Ishikawa (cell line): ENCODE results near the gene DGKE.

Experiments
- CEBPB ChIP-seq: IDR thresholded peaks from 2 replicates; pipeline ENCODE4 v1.6.1; 2012
- CREB1 ChIP-seq: IDR thresholded peaks from 2 replicates; pipeline ENCODE4 v1.6.1; 2012; ENCODE audit warnings: low read depth
- EGR1 ChIP-seq: IDR thresholded peaks from 2 replicates; pipeline ENCODE4 v1.6.1; 2012
- EP300 ChIP-seq: IDR thresholded peaks from 2 replicates; pipeline ENCODE4 v1.6.1; 2012; ENCODE audit warnings: borderline replicate concordance
- NFIC ChIP-seq: IDR thresholded peaks from 2 replicates; pipeline ENCODE4 v1.6.1; 2012
- TAF1 ChIP-seq: IDR thresholded peaks from 2 replicates; pipeline ENCODE4 v1.6.1; 2012; ENCODE audit warnings: low read depth, mild to moderate bottlenecking
- TEAD4 ChIP-seq: IDR thresholded peaks from 2 replicates; pipeline ENCODE4 v1.6.1; 2012
- YY1 ChIP-seq: IDR thresholded peaks from 2 replicates; pipeline ENCODE4 v1.6.1; 2012; ENCODE audit warnings: low read depth
- ZBTB7A ChIP-seq: IDR thresholded peaks from 2 replicates; pipeline ENCODE4 v1.6.1; 2012; ENCODE audit warnings: low read depth
- TF ChIP-seq, protein P1 (sequence below): IDR thresholded peaks from 2 replicates; pipeline ENCODE4 v1.6.1; 2012
- TF ChIP-seq, protein P2 (sequence below): IDR thresholded peaks from 2 replicates; pipeline ENCODE4 v1.6.1; 2012; ENCODE audit warnings: low read depth, mild to moderate bottlenecking

DNA sequence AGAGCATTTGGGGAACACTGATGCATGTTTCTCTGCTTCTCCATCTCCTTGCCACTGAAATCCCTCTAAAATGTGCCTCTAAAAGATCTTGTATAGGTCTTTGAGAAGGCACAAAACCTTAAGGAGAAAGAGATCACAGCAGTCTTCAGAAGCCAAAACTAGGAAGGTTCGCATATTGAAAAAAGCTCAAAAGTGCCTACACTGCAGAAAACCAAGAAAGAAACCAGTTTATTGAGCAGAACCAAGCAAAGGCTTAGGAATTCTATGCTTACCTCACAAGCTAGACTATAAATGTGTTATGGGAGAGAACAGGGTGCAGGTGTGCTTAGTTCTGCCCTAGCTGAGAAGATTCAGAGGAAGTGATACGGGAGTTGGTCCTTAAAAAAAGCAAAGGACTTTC is 16.6 kb downstream of the DGKE start:
- TF ChIP-seq CEBPB: no peak
- TF ChIP-seq TAF1: no peak
- no peak for TF ChIP-seq EP300
- TF ChIP-seq, protein P1, sequence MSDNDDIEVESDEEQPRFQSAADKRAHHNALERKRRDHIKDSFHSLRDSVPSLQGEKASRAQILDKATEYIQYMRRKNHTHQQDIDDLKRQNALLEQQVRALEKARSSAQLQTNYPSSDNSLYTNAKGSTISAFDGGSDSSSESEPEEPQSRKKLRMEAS: no peak
- no peak for TF ChIP-seq CREB1
- TF ChIP-seq TEAD4: no peak
- TF ChIP-seq ZBTB7A: no peak
- TF ChIP-seq EGR1: no peak
- TF ChIP-seq NFIC: no peak
- TF ChIP-seq, protein P2, sequence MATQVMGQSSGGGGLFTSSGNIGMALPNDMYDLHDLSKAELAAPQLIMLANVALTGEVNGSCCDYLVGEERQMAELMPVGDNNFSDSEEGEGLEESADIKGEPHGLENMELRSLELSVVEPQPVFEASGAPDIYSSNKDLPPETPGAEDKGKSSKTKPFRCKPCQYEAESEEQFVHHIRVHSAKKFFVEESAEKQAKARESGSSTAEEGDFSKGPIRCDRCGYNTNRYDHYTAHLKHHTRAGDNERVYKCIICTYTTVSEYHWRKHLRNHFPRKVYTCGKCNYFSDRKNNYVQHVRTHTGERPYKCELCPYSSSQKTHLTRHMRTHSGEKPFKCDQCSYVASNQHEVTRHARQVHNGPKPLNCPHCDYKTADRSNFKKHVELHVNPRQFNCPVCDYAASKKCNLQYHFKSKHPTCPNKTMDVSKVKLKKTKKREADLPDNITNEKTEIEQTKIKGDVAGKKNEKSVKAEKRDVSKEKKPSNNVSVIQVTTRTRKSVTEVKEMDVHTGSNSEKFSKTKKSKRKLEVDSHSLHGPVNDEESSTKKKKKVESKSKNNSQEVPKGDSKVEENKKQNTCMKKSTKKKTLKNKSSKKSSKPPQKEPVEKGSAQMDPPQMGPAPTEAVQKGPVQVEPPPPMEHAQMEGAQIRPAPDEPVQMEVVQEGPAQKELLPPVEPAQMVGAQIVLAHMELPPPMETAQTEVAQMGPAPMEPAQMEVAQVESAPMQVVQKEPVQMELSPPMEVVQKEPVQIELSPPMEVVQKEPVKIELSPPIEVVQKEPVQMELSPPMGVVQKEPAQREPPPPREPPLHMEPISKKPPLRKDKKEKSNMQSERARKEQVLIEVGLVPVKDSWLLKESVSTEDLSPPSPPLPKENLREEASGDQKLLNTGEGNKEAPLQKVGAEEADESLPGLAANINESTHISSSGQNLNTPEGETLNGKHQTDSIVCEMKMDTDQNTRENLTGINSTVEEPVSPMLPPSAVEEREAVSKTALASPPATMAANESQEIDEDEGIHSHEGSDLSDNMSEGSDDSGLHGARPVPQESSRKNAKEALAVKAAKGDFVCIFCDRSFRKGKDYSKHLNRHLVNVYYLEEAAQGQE: no peak
- TF ChIP-seq YY1: no peak
